K562 (cell line): Measurements from ENCODE around the gene ERI2. TPM values are rescaled to one million over a fixed set of nuclear protein-coding genes. Genes with fewer than 3 reads are reported as not detected.

Source experiments
- CBX3 ChIP-seq, 2 experiments: IDR thresholded peaks; 1 replicate in 1 of 2; 2 replicates in 1 of 2; pipeline ENCODE4 v1.6.1; 2012; ENCODE audit warnings: inconsistent platforms in 2 of 2, low read length in 2 of 2, borderline replicate concordance in 1 of 2, control low read depth in 1 of 2
- ELF4 ChIP-seq: fragments of 450-650 bp; formaldehyde crosslinking; IDR thresholded peaks from 2 replicates; pipeline ENCODE4 v1.4.0; 2022; ENCODE audit warnings: missing genetic modification characterization
- ESRRB ChIP-seq: fragments of 250-450 bp; sonication (Bioruptor Pico); IDR thresholded peaks from 2 replicates; pipeline ENCODE4 v1.5.0; 2020; ENCODE audit warnings: mild to moderate bottlenecking, moderate library complexity, borderline replicate concordance
- FOXK1 ChIP-seq: sonication (generic); formaldehyde crosslinking; IDR thresholded peaks from 2 replicates; pipeline ENCODE4 v1.8.0; 2022; ENCODE audit warnings: missing genetic modification reagents, mild to moderate bottlenecking, borderline replicate concordance
- MXD1 ChIP-seq: fragments of 250-450 bp; sonication (Bioruptor Pico); IDR thresholded peaks from 2 replicates; pipeline ENCODE4 v1.8.0; 2021; ENCODE audit warnings: borderline replicate concordance, mild to moderate bottlenecking, moderate library complexity; ENCODE audit not compliant: poor library complexity, severe bottlenecking
- NCOA6 ChIP-seq: fragments of 450-650 bp; IDR thresholded peaks from 2 replicates; pipeline ENCODE4 v1.6.1; 2017; ENCODE audit warnings: mild to moderate bottlenecking
- NFATC3 ChIP-seq: fragments of 450-650 bp; IDR thresholded peaks from 2 replicates; pipeline ENCODE4 v1.6.1; 2017; ENCODE audit warnings: mild to moderate bottlenecking
- PTBP1 ChIP-seq: fragments of 200-400 bp; formaldehyde crosslinking; IDR thresholded peaks from 2 replicates; pipeline ENCODE4 v1.6.1; 2017; ENCODE audit warnings: low read depth, low read length
- TAF1 ChIP-seq: IDR thresholded peaks from 2 replicates; pipeline ENCODE4 v1.6.1; 2011; ENCODE audit warnings: mild to moderate bottlenecking, low read length, moderate library complexity; ENCODE audit not compliant: insufficient read depth, control insufficient read depth, severe bottlenecking; ENCODE audit errors: extremely low read depth
- ZBTB40 ChIP-seq, 2 experiments: fragments of 450-650 bp in 1 of 2; sonication (generic) in 1 of 2; formaldehyde crosslinking in 1 of 2; IDR thresholded peaks; 2 replicates each; pipeline versions ENCODE4 v1.7.1 to v1.9.0; 2016 to 2022; ENCODE audit warnings: inconsistent platforms in 1 of 2, mild to moderate bottlenecking in 1 of 2, missing genetic modification reagents in 1 of 2
- ZKSCAN1 ChIP-seq: fragments of 150-350 bp; IDR thresholded peaks from 2 replicates; pipeline ENCODE4 v1.6.1; 2016; ENCODE audit warnings: low read depth, low read length
- ZMIZ1 ChIP-seq, 2 experiments: fragments of 150-350 bp in 1 of 2; IDR thresholded peaks; 2 replicates each; pipeline ENCODE4 v1.6.1; 2012 to 2016; ENCODE audit warnings: low read depth in 2 of 2, low read length in 2 of 2, mild to moderate bottlenecking in 1 of 2, moderate library complexity in 1 of 2
- ZNF12 ChIP-seq: sonication (generic); formaldehyde crosslinking; IDR thresholded peaks from 2 replicates; pipeline ENCODE4 v1.4.0; 2020; ENCODE audit warnings: mild to moderate bottlenecking, missing genetic modification reagents
- ZNF212 ChIP-seq: fragments of 450-650 bp; formaldehyde crosslinking; IDR thresholded peaks from 2 replicates; pipeline ENCODE4 v1.4.0; 2020; ENCODE audit warnings: mild to moderate bottlenecking
- ZNF707 ChIP-seq: fragments of 250-450 bp; sonication (Bioruptor Pico); conservative IDR thresholded peaks from 2 replicates; pipeline ENCODE4 v1.8.0; 2022; ENCODE audit warnings: inconsistent platforms, mild to moderate bottlenecking, moderate library complexity
- polyA plus RNA-seq, 8 experiments: library from polyadenylated mRNA; depleted of rRNA in 4 of 8; stranded (reverse) in 5 of 8; unstranded in 3 of 8; fragments of >200 nt; fragmentation: Nextera tagmentation in 2 of 8; fragmentation: Illumina TruSeq in 1 of 8; extraction: Ambion mirVana in 2 of 8; extraction: Trizol in 1 of 8; gene quantifications; 2 replicates each; pipeline versions ENCODE4 v1.2.1 to v1.2.3, GENCODE V29; 2011 to 2014; ENCODE audit warnings: inconsistent platforms in 1 of 8, missing spikeins in 1 of 8
- total RNA-seq, 7 experiments: library from RNA; depleted of rRNA in 6 of 7; stranded (reverse); fragments of >200 nt in 6 of 7; fragmentation: Illumina TruSeq in 2 of 7; extraction: Trizol in 2 of 7; gene quantifications; 2 replicates each; pipeline versions ENCODE4 v1.2.1 to v1.2.3, GENCODE V29; 2011 to 2021; ENCODE audit warnings: low replicate concordance in 1 of 7

The ERI2 gene
- total and polyA plus RNA-seq, 9 of the 15 experiments (the other 6 are each of a cell fraction or from before 2014, with no cell fraction given) = 23.3 to 57.0 (median 48.1) TPM

- TF ChIP-seq ZBTB40 (IDR thresholded peaks at IDR 0.05) (no peak), ZBTB40 (CRISPR knock-in tag; IDR thresholded peaks at IDR 0.05) (no peak), TAF1 (no peak), ZNF707 (CRISPR knock-in tag) (no peak), MXD1 (CRISPR knock-in tag) (no peak), NCOA6 (no peak), ZNF12 (CRISPR knock-in tag) (no peak), ZMIZ1 (IDR thresholded peaks at IDR 0.05; ENCODE audit: low read depth in 2 of 2, low read length in 2 of 2) (peak in 1 of 2 experiments; percentile 71; a peak in 1 of 4 replicates), ZKSCAN1 (no peak), FOXK1 (CRISPR knock-in tag) (no peak), ESRRB (CRISPR knock-in tag) (no peak), PTBP1 (no peak), NFATC3 (no peak), CBX3 (IDR thresholded peaks at IDR 0.05; ENCODE audit: borderline replicate concordance in 1 of 2, low read length in 2 of 2) (no peak), ELF4 (CRISPR knock-in tag) (0 out of 2 replicates have a peak, but pooled peaks have one; percentile 64), ZNF212 (0 out of 2 replicates have a peak, but pooled peaks have one; percentile 42)
Measured at GRCh38 chr16:20826039-20826566, 19.8 kb upstream of the ERI2 start (continued).
